Measurements from ENCODE around the gene ZNF785. TPM values are rescaled to one million over a fixed set of nuclear protein-coding genes. Genes with fewer than 3 reads are reported as not detected.

ZNF785 gene
- total and polyA plus RNA-seq, 2 of the 13 experiments (the other 11 are each of a cell fraction or from before 2014, with no cell fraction given): 0.01 TPM; not detected in 1

DNA sequence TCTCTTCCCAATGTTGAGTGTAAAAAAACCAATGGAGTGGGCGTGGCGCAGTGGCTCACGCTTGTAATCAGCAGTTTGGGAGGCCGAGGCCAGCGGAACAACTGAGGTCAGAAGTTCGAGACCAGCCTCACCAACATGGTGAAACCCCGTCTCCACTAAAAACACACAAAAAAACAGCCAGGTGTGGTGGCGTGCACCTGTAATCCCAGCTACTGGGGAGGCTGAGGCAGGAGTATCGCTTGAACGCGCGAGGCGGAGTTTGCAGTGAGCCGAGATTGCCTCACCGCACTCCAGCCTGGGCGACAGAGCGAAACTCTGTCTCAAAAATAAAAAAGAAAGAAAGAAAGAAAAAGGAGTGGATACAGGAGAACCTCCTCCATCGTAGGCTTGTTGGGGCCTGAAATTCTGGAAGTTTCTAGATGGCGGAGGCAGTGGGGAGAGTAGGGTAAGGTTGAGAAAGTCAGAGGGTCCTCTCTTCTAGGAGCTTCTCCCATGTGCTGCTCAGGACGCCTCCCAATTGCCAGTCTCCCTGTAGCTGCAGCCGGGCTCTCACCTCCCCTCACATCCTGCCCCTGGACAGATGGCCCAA, 26.6 kb downstream of the ZNF785 start (continued):
- TF ChIP-seq MYNN (CRISPR knock-in tag; IDR thresholded peaks at IDR 0.05; ENCODE audit: low read depth): no peak
- TF ChIP-seq REPIN1 (CRISPR knock-in tag; IDR thresholded peaks at IDR 0.05; ENCODE audit: borderline replicate concordance, low read depth): no peak
- no peak for TF ChIP-seq ZNF235 (CRISPR knock-in tag; IDR thresholded peaks at IDR 0.05; ENCODE audit: borderline replicate concordance)
- TF ChIP-seq NR2F2 (IDR thresholded peaks at IDR 0.05; ENCODE audit: borderline replicate concordance, low read depth): no peak
- TF ChIP-seq ZNF343 (CRISPR knock-in tag; IDR thresholded peaks at IDR 0.05): no peak
- peak; percentile 7 for TF ChIP-seq ZNF883 (CRISPR knock-in tag; IDR thresholded peaks at IDR 0.05; ENCODE audit: not compliant biosample characterization)
- TF ChIP-seq THAP9 (CRISPR knock-in tag; IDR thresholded peaks at IDR 0.05; ENCODE audit: borderline replicate concordance): no peak
- no peak for TF ChIP-seq ZNF3 (CRISPR knock-in tag; IDR thresholded peaks at IDR 0.05)
- TF ChIP-seq ELF4 (CRISPR knock-in tag; IDR thresholded peaks at IDR 0.05; ENCODE audit: borderline replicate concordance): no peak
- no peak for TF ChIP-seq GTF2F1 (IDR thresholded peaks at IDR 0.05; ENCODE audit: low read length)
- no peak for TF ChIP-seq SNRNP70 (IDR thresholded peaks at IDR 0.05; ENCODE audit: low read depth, low read length)
- TF ChIP-seq ISL2 (CRISPR knock-in tag; IDR thresholded peaks at IDR 0.05): no peak
- TF ChIP-seq SNAPC5 (CRISPR knock-in tag; IDR thresholded peaks at IDR 0.05; ENCODE audit: borderline replicate concordance): no peak
- TF ChIP-seq ZNF12 (CRISPR knock-in tag; IDR thresholded peaks at IDR 0.05): no peak
- no peak for TF ChIP-seq SRF (IDR thresholded peaks at IDR 0.05; ENCODE audit: low read depth, low read length)
- TF ChIP-seq KAT7 (CRISPR knock-in tag; IDR thresholded peaks at IDR 0.05; ENCODE audit: borderline replicate concordance): no peak
- peak; percentile 12; the same call in 1 of the 2 replicates for TF ChIP-seq ZBTB20 (CRISPR knock-in tag; IDR thresholded peaks at IDR 0.05; ENCODE audit: borderline replicate concordance, low read depth)
- TF ChIP-seq, protein P1, sequence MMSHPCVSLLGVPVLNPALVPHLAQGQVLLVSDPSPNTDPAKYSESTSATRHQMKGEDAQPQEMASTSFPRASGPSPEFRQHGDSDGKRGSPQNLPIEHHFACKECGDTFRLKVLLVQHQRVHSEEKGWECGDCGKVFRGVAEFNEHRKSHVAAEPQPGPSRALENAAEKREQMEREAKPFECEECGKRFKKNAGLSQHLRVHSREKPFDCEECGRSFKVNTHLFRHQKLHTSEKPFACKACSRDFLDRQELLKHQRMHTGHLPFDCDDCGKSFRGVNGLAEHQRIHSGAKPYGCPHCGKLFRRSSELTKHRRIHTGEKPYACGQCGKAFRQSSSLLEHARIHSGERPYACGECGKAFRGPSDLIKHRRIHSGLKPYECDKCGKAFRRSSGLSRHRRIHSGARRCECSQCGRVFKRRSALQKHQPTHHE (CRISPR knock-in tag; IDR thresholded peaks at IDR 0.05; ENCODE audit: borderline replicate concordance): no peak
- TF ChIP-seq REL (CRISPR knock-in tag; conservative IDR thresholded peaks at IDR 0.05): no peak
- no peak for TF ChIP-seq SETDB1 (CRISPR knock-in tag; IDR thresholded peaks at IDR 0.05; ENCODE audit: borderline replicate concordance)
- TF ChIP-seq AGO2 (optimal IDR thresholded peaks at IDR 0.05; ENCODE audit: low read depth, low read length): no peak
- TF ChIP-seq SMAD1 (CRISPR knock-in tag; IDR thresholded peaks at IDR 0.05; ENCODE audit: borderline replicate concordance, low read depth): no peak
- TF ChIP-seq ZMAT3 (CRISPR knock-in tag; conservative IDR thresholded peaks at IDR 0.05): no peak
- TF ChIP-seq ZNF770 (CRISPR knock-in tag; IDR thresholded peaks at IDR 0.05): no peak; the same call in 1 of the 2 replicates
- no peak for TF ChIP-seq SNAI1 (CRISPR knock-in tag; IDR thresholded peaks at IDR 0.05; ENCODE audit: borderline replicate concordance)
- TF ChIP-seq ZNF543 (CRISPR knock-in tag; IDR thresholded peaks at IDR 0.05): no peak
